NK-92 treated with Interleukin-12 subunit alpha and Interleukin-12 subunit beta, amount 100 ng/mL, for 24 hours (cell line): ENCODE results near the gene CLK4.

Source experiments
- DNase-seq: peaks from one replicate; lab custom pipeline; 2025; lab: John Stamatoyannopoulos, UW

The CLK4 gene

GRCh38 chr5:178637356-178638074, 10.7 kb upstream of the CLK4 start:
- no peak for DNase-seq

GRCh38 chr5:178632285-178632684, 5.4 kb upstream of the CLK4 start:
- no peak for DNase-seq

GRCh38 chr5:178630951-178631350, 4.1 kb upstream of the CLK4 start:
- no peak for DNase-seq

GRCh38 chr5:178630475-178630930, 3.7 kb upstream of the CLK4 start:
- DNase-seq, result no peak

GRCh38 chr5:178627259-178627598, 379 bp upstream of the CLK4 start:
- no peak for DNase-seq

DNA sequence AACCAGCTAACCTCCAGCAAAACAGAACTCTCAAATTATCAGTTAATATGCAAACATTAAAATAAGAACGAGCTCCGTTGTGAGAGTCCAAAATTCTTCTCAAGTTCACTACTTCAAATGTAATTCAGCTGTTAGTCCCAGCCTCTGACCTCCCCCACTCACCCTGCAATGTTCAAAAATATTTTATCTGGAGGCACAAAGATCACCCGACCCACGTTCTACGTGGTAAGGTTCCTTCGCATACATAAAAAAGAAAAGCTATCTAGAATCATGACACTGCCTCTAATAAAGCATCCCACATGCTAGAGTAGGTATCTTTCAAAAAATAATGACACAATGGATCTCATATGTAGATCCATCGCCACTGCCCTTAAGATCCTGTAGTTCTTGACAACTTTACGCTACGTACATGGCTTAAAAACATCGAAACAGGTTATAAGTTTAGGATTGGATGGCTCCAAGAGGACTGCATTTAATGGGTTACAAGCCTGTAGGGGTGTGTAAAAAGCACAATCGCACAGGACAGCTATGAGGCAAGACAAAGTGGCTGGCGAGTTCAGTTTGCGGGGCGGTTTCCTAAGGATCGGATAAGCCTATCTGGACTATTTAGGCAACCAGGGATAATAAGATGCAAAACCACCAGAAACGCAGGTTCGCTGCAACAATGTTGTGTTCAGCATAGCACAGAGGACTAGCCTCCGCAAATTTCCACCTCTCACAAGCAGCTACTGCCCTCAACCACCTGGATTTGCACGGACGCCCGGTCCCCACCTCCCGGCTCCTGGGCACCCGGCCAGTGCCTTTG, 969 bp downstream of the CLK4 start:
- DNase-seq, result no peak

DNA sequence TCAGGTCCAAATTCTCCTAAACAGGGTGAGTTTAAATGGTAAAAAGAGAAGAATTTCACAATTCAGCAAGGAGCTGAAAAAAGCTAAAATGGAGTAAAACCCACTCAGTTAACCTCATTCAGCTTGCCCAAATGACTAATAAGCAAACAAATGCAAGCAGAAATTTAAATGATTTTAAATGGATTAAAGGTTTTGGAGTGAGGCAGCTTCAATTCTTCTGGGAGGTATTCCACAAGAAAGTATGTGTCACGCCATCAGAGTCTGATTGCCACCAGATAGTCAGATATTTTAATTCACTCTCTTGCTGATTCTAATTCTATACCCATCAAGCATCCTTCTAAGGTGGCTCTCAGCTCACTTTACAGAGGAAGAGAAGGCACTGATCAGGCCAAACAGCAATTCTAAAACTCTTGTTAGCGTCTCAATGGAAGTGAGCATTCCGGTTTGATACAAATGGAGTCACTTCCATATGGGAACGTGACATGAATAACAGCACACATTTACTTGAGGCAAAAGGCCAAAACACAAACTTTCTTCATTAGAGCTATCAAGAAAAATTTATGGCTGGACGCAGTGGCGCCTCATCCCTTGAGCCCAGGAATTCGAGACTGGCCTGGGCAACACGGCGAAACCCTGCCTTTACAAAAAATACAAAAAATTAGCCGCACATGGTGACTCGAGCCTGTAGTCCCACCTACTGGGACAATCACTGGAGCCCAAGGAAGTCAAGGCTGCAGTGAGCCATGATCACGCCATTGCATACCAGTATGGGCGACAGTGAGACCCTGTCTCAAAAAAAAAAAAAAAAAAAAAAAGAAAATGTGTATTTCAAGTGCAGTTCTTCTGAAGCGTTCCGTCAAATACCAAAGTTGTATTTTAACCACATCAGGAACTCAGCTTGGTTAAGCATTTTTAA, 2.0 kb downstream of the CLK4 start:
- DNase-seq, result no peak

GRCh38 chr5:178622679-178623247, 4.1 kb downstream of the CLK4 start:
- no peak for DNase-seq

GRCh38 chr5:178619390-178619789, 7.5 kb downstream of the CLK4 start:
- no peak for DNase-seq

GRCh38 chr5:178612299-178612698, 14.6 kb downstream of the CLK4 start:
- DNase-seq, result no peak

GRCh38 chr5:178606269-178606668, 20.6 kb downstream of the CLK4 start:
- no peak for DNase-seq

DNA sequence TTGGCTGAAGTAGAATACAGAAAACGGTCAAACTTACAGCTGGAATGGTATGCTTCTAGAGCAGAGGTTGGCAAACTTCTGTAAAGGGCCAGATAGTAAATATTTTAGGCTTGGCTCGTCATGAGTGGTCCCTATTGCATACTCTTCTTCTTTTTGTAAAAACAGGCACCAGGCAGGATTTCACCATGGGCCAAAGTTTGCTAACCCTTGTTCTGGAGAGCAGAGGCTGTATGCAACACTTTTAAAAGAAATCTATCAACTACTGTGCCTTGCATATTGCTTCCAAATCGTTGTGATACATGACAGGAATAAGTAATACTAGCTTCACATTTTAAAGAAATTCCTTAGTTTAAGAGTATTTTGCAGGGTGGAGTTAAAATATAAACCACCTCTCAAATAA, 21.1 kb downstream of the CLK4 start:
- DNase-seq, result no peak

GRCh38 chr5:178602752-178603151, 24.1 kb downstream of the CLK4 start:
- DNase-seq, result no peak

DNA sequence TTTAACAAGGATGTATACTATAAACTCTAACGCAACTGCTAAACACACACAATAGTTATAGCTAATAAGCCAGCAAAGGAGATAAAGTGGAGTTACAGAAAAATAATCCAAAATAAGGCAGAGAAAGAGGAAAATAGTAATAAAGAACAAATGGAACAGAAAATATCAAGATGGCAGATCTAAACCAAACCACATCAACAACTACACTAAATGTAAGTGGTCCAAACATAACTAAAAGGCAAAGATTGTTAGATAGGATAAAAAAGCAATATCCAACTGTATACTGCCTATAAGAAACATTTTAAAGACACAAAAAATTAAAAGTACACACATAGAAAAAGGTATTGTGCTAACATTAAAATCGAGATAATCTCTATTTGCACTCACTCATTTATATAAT, 31.1 kb downstream of the CLK4 start:
- no peak for DNase-seq

DNA sequence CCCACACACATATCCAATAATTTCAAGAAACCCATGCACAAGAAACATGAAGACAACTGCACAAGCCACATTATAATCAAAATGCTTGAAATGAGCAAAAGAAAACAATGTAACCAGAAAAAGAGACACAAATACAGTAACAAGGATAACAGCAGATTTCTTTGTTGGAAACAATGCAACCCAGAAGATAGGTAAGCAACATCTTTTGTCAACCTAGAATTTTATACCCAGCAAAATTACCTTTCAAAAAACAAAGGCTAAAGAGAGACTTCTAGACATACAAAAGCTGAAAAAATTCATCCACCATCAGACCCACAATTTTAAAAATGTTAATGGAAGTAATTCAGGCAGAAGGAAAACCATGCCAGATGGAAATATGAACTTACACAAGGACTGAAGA, 31.7 kb downstream of the CLK4 start:
- no peak for DNase-seq

DNA sequence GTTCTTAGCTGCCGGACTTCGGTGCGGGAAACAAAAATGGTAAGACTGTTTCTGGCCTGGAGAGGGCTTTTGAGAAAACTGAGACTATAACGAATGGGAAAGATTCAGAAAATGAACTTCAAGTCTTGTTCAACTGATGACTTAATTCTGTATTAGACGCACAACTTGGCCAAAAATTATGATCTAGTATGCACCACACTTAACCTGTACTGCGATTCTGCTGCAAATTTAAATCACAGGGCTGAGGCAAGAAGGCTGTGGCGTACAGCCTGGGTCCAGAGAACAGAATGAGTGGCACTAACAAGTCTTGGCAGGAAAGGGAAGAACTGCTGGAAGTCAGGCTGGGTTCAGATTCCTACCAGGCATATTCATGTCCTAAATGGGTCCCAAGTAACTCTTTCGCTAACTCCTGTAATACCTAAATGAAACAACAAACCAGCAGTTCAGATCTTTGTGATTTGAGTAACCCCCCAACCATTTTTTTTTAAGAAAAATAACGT, 35.9 kb downstream of the CLK4 start:
- DNase-seq, result no peak

GRCh38 chr5:178590141-178590923, 36.5 kb downstream of the CLK4 start, which contains the start of gene COL23A1:
TSS of gene COL23A1 (minus strand) at chr5:178590393.
- no peak for DNase-seq

DNA sequence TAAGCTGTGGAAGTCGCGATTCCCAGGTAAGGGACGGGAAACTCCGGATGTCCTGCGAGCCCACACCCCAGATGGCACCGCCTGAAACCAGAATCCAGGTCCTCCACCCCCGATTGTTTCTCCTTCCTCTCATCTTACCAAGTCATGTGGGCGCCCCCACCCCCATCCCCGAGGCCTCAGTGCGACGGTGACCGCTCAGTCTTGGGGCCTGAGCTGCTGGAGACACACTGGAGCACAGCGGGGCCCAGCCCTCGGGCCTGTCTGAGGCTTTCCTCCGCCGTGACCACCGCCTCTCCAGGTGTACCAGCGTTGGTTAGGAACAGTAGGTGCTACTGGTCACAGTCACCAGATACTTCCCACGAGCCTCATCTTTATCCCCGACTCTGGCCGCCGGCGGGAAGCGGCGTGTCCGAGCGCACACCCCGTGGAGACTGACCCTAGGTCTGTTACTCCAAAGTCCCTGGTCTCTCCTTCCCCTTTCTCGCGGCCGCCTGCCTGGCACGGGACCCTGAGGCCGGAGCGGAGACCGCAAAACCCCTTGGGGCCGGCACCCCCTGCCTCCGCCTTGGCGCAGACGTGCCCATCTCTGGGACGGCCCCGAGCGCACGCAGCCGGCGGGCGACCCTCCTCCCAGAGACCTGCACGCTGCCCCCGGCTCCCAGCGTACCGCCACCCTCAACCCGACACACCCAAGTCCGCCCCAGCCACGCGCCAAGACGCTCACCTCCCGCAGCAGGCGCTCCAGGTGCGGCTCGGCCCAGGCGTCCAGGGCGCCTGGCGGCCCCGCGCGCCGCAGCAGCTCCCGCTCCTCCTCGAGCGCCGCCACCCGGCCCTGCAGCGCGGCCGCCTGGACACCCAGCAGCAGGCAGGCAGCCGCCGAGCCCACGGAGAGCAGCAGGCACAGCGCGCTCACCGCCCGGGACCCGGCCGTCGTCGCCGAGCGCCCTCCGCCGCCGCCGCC, 37.4 kb downstream of the CLK4 start:
- DNase-seq, result no peak

DNA sequence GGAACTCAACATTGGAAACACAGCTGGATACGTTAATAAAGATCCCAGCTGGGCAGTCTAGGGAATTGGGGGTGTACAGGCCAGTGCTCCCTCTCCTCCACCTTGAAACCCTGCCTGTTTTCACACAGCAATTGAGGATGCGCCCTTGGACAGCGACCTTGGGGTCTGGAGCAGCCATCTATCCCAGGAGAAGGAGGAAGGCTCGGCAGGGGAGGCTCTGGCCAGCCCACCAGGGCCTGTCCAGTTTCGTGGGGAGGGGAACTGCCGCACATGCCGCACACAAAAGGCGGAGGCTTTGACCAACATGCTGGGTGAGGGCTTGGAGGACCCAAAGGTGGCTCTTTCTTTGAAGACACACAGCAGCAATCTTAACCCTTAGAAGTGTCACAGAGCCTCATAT, 38.1 kb downstream of the CLK4 start:
- no peak for DNase-seq
